Keratinocyte (primary cell): ENCODE measurements around the gene ABHD2. TPM values are rescaled to one million over a fixed set of nuclear protein-coding genes. Genes with fewer than 3 reads are reported as not detected.

Experiments used
- DNase-seq: peaks from one replicate; pipeline ENCODE4 v3.0.0-alpha.2; 2011; ENCODE audit warnings: low read depth, missing footprints, low spot score
- FAIRE-seq: peaks from 2 replicates; lab custom pipeline; 2011; peaks lifted over from hg19 to GRCh38; lab: Jason Lieb, UNC
- H2AFZ ChIP-seq: 2 replicates; pipeline ENCODE4 v1.6.0; 2012; ENCODE audit warnings: low read length, control low read depth, inconsistent platforms; ENCODE audit not compliant: control insufficient read depth
- H3K27ac ChIP-seq: 2 replicates; pipeline ENCODE4 v1.5.1; 2011; ENCODE audit warnings: low read length; ENCODE audit not compliant: control insufficient read depth, insufficient read depth
- H3K27me3 ChIP-seq: 3 replicates; pipeline ENCODE4 v1.6.0; 2011; ENCODE audit warnings: low read length; ENCODE audit not compliant: control insufficient read depth, insufficient read depth; ENCODE audit errors: extremely low read depth
- H3K36me3 ChIP-seq, 2 experiments: 2 replicates in 1 of 2; 3 replicates in 1 of 2; pipeline ENCODE4 v1.5.1; 2011; ENCODE audit warnings: low read length in 2 of 2, mild to moderate bottlenecking in 1 of 2; ENCODE audit not compliant: control insufficient read depth in 2 of 2, insufficient read depth in 2 of 2; ENCODE audit errors: extremely low read depth in 1 of 2
- H3K4me1 ChIP-seq: 3 replicates; pipeline ENCODE4 v1.5.1; 2011; ENCODE audit warnings: low read length; ENCODE audit not compliant: control insufficient read depth, insufficient read depth; ENCODE audit errors: extremely low read depth
- H3K4me2 ChIP-seq: 3 replicates; pipeline ENCODE4 v1.6.0; 2011; ENCODE audit warnings: low read depth, low read length; ENCODE audit not compliant: control insufficient read depth, insufficient read depth; ENCODE audit errors: extremely low read depth
- H3K4me3 ChIP-seq, 3 experiments: fragments of 200-600 bp in 1 of 3; sonication (generic) in 1 of 3; 2 replicates in 2 of 3; 3 replicates in 1 of 3; pipeline ENCODE4 v1.5.1; 2011 to 2016; ENCODE audit warnings: low read length in 3 of 3, mild to moderate bottlenecking in 3 of 3, control low read depth in 2 of 3, inconsistent platforms in 1 of 3, low read depth in 1 of 3, mixed read lengths in 1 of 3, mixed run types in 1 of 3, moderate library complexity in 1 of 3; ENCODE audit not compliant: control insufficient read depth in 2 of 3, insufficient read depth in 2 of 3; ENCODE audit errors: extremely low read depth in 1 of 3
- H3K79me2 ChIP-seq: 2 replicates; pipeline ENCODE4 v1.6.0; 2012; ENCODE audit warnings: low read length; ENCODE audit not compliant: control insufficient read depth, insufficient read depth
- H3K9ac ChIP-seq: 3 replicates; pipeline ENCODE4 v1.6.0; 2011; ENCODE audit warnings: low read length; ENCODE audit not compliant: control insufficient read depth, insufficient read depth; ENCODE audit errors: extremely low read depth
- H3K9me1 ChIP-seq: 3 replicates; pipeline ENCODE4 v1.6.0; 2011; ENCODE audit warnings: low read length; ENCODE audit not compliant: control insufficient read depth, insufficient read depth; ENCODE audit errors: extremely low read depth
- H3K9me3 ChIP-seq: 2 replicates; pipeline ENCODE4 v1.5.1; 2012; ENCODE audit warnings: low read depth, low read length; ENCODE audit not compliant: control insufficient read depth
- H4K20me1 ChIP-seq: 3 replicates; pipeline ENCODE4 v1.6.0; 2011; ENCODE audit warnings: low read length; ENCODE audit not compliant: control insufficient read depth, insufficient read depth; ENCODE audit errors: extremely low read depth
- EZH2 ChIP-seq: IDR thresholded peaks from one replicate; pipeline ENCODE4 v1.6.1; 2012; ENCODE audit warnings: inconsistent platforms, mild to moderate bottlenecking, low read length, moderate library complexity
- dilution Hi-C: fragments of 300-500 bp; cut with MboI; formaldehyde crosslinking; loops from one replicate; pipeline ENCODE4 v1.7.0; 2020; ENCODE audit warnings: low sequenced_read_pairs; ENCODE audit not compliant: extremely low pct_ligation_motif_present
- polyA plus RNA-seq, 5 experiments: library from polyadenylated mRNA; depleted of rRNA in 3 of 5; stranded (reverse) in 3 of 5; stranded (forward) in 1 of 5; unstranded in 1 of 5; fragments of >200 nt; gene quantifications; 1 replicate in 1 of 5; 2 replicates in 3 of 5; 3 replicates in 1 of 5; pipeline versions ENCODE4 v1.2.1 to v1.2.3, GENCODE V29; 2011 to 2012; ENCODE audit warnings: missing spikeins in 2 of 5, low read depth in 1 of 5, low replicate concordance in 1 of 5
- TF ChIP-seq, protein P1 (sequence below), 3 experiments: IDR thresholded peaks in 1 of 3; conservative IDR thresholded peaks in 1 of 3; optimal IDR thresholded peaks in 1 of 3; 2 replicates in 2 of 3; 3 replicates in 1 of 3; pipeline versions ENCODE3 to v1.5.1; 2011; ENCODE audit warnings: low read length in 3 of 3, mild to moderate bottlenecking in 3 of 3, moderate library complexity in 2 of 3, control low read depth in 1 of 3, inconsistent platforms in 1 of 3; ENCODE audit not compliant: insufficient read depth in 2 of 3; ENCODE audit errors: extremely low read depth in 1 of 3

Gene ABHD2
- polyA plus RNA-seq, 1 donor (not counting 4 experiments of a cell fraction or from before 2014, with no cell fraction given), result 22.8 TPM

DNA sequence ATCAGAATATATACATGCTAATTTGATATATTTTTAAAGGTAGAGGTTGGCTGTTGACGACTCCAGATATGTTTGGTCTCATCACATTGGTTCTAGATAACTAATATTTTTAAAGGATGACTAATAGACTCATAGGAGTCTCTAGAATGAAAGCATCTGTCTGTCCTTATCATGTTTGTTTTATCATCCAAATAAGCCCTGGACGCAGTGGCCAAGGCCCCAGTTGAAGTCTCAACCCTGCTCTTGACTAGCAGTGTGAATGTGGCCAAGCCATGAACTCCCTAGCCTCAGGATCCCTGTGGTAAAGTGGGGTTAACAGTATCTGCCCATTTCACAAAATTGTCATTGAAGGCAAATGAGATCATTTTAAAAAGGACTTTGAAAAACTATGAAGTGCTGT lies 53.6 kb downstream of the ABHD2 start:
- dilution Hi-C loops, result no loop called here

DNA sequence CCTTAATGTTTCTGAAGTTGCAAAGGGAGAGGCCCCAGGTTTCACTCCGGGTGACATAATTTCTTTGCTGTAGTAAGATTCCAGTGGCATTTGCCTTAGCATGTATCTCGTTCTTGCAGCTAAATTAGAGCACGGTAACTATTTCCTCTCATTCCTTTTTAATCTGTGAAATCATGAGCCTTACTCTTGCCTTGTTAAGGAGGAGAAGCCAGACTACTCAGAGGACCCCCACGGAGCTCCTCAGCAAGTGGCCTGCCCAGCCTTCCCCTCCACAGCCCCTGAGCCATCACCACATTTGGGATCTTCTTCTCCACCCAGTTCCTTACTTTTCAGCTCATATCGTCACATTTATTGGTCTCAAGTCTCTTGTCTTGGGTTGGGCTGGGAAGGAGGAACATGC lies 54.2 kb downstream of the ABHD2 start:
- DNase-seq (no peak), FAIRE-seq (no peak)
- no peak overlapping the region for H3K4me3 ChIP-seq
- peaks cover 18% of the 10 kb centered on the region for H3K4me1 ChIP-seq
- no peaks in the 10 kb centered on the region for H4K20me1 ChIP-seq
- no peaks in the 10 kb centered on the region for H3K27me3 ChIP-seq
- H2AFZ ChIP-seq, result no peak overlapping the region
- no peaks in the 10 kb centered on the region for H3K9me1 ChIP-seq
- H3K9me3 ChIP-seq, result no peaks in the 10 kb centered on the region
- no peak overlapping the region for H3K27ac ChIP-seq
- no peak overlapping the region for H3K9ac ChIP-seq
- no peaks in the 10 kb centered on the region for H3K79me2 ChIP-seq
- H3K36me3 ChIP-seq, result peaks cover 0 to 2% of the 10 kb centered on the region in 2 experiments
- dilution Hi-C loops, result no loop called here
- TF ChIP-seq EZH2, result no peak
- TF ChIP-seq, protein P1, sequence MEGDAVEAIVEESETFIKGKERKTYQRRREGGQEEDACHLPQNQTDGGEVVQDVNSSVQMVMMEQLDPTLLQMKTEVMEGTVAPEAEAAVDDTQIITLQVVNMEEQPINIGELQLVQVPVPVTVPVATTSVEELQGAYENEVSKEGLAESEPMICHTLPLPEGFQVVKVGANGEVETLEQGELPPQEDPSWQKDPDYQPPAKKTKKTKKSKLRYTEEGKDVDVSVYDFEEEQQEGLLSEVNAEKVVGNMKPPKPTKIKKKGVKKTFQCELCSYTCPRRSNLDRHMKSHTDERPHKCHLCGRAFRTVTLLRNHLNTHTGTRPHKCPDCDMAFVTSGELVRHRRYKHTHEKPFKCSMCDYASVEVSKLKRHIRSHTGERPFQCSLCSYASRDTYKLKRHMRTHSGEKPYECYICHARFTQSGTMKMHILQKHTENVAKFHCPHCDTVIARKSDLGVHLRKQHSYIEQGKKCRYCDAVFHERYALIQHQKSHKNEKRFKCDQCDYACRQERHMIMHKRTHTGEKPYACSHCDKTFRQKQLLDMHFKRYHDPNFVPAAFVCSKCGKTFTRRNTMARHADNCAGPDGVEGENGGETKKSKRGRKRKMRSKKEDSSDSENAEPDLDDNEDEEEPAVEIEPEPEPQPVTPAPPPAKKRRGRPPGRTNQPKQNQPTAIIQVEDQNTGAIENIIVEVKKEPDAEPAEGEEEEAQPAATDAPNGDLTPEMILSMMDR (optimal IDR thresholded peaks at IDR 0.05 in 1 of 3, IDR thresholded peaks at IDR 0.05 in 1 of 3, conservative IDR thresholded peaks at IDR 0.05 in 1 of 3; ENCODE audit: extremely low read depth in 1 of 3, insufficient read depth in 2 of 3, low read length in 3 of 3), result no peak
- H3K4me2 ChIP-seq, result no peak overlapping the region

More for the DNA sequence above, 53.6 kb downstream of the ABHD2 start:
- DNase-seq (no peak), FAIRE-seq (no peak)
- no peak overlapping the region for H2AFZ ChIP-seq
- H3K9me3 ChIP-seq, result no peaks in the 10 kb centered on the region
- no peaks in the 10 kb centered on the region for H3K27me3 ChIP-seq
- H3K4me3 ChIP-seq, result no peak overlapping the region
- H3K9ac ChIP-seq, result no peak overlapping the region
- no peak overlapping the region for H3K27ac ChIP-seq
- peaks cover 18% of the 10 kb centered on the region for H3K4me1 ChIP-seq
- TF ChIP-seq, protein P1 (optimal IDR thresholded peaks at IDR 0.05 in 1 of 3, IDR thresholded peaks at IDR 0.05 in 1 of 3, conservative IDR thresholded peaks at IDR 0.05 in 1 of 3; ENCODE audit: extremely low read depth in 1 of 3, insufficient read depth in 2 of 3, low read length in 3 of 3), result no peak
- no peak for TF ChIP-seq EZH2
- no peaks in the 10 kb centered on the region for H4K20me1 ChIP-seq
- no peak overlapping the region for H3K4me2 ChIP-seq
- H3K9me1 ChIP-seq, result no peaks in the 10 kb centered on the region
- H3K36me3 ChIP-seq, result peaks cover 0 to 2% of the 10 kb centered on the region in 2 experiments
- H3K79me2 ChIP-seq, result no peaks in the 10 kb centered on the region
